SU-DHL-6 (cell line): ENCODE data around the gene MMP24.

Experiments used
- H2AFZ ChIP-seq: fragments of 200-600 bp; sonication (generic); 2 replicates; pipeline ENCODE4 v1.6.1; 2014; ENCODE audit warnings: low read depth, mild to moderate bottlenecking, moderate library complexity, mixed read lengths, antibody characterized with exemption, low read length; ENCODE audit not compliant: severe bottlenecking
- H3F3A ChIP-seq: fragments of 200-600 bp; shearing (Covaris generic); 2 replicates; pipeline ENCODE4 v1.6.0; 2016; ENCODE audit warnings: antibody characterized with exemption, mild to moderate bottlenecking; ENCODE audit not compliant: insufficient read depth
- H3K27ac ChIP-seq: fragments of 200-600 bp; sonication (generic); 2 replicates; pipeline ENCODE4 v1.5.1; 2016; ENCODE audit warnings: low read depth, mild to moderate bottlenecking, low read length, moderate library complexity, mixed read lengths
- H3K27me3 ChIP-seq: fragments of 200-600 bp; sonication (generic), shearing (Covaris generic); 2 replicates; pipeline ENCODE4 v1.6.0; 2014; ENCODE audit warnings: mild to moderate bottlenecking, low read length
- H3K36me3 ChIP-seq: fragments of 200-600 bp; sonication (generic); 2 replicates; pipeline ENCODE4 v1.6.1; 2014; ENCODE audit warnings: mild to moderate bottlenecking, low read length, mixed read lengths
- H3K4me2 ChIP-seq: fragments of 300-600, 200-600 bp; shearing (Covaris generic), sonication (generic); 2 replicates; pipeline ENCODE4 v1.6.0; 2014; ENCODE audit warnings: low read length, low read depth, mild to moderate bottlenecking; ENCODE audit not compliant: poor library complexity, severe bottlenecking
- H3K4me3 ChIP-seq: fragments of 200-600 bp; sonication (generic); 2 replicates; pipeline ENCODE4 v1.5.1; 2014; ENCODE audit warnings: antibody characterized with exemption, low read length, mild to moderate bottlenecking, mixed read lengths; ENCODE audit not compliant: insufficient read depth, poor library complexity, severe bottlenecking
- H3K79me2 ChIP-seq: fragments of 200-600 bp; sonication (generic); 2 replicates; pipeline ENCODE4 v1.6.1; 2014; ENCODE audit warnings: mild to moderate bottlenecking, low read length, moderate library complexity; ENCODE audit not compliant: insufficient read depth
- H3K9ac ChIP-seq: fragments of 200-600 bp; sonication (generic); 2 replicates; pipeline ENCODE4 v1.7.0; 2014; ENCODE audit warnings: mild to moderate bottlenecking, low read length
- H3K9me2 ChIP-seq: fragments of 200-600 bp; sonication (generic); replicated peaks from 2 replicates; pipeline ENCODE4 v1.6.1; 2014; ENCODE audit warnings: low read length; ENCODE audit not compliant: insufficient read depth
- H3K9me3 ChIP-seq: fragments of 200-600 bp; sonication (generic); 2 replicates; pipeline ENCODE4 v1.6.1; 2014; ENCODE audit warnings: low read length, mixed read lengths; ENCODE audit not compliant: insufficient read depth
- H4K20me1 ChIP-seq: fragments of 200-600 bp; sonication (generic); 2 replicates; pipeline ENCODE4 v1.6.1; 2014; ENCODE audit warnings: low read depth, mild to moderate bottlenecking, antibody characterized with exemption, low read length, moderate library complexity, mixed read lengths
- CTCF ChIP-seq: fragments of 200-600 bp; sonication (generic); IDR thresholded peaks from one replicate; pipeline ENCODE4 v1.5.1; 2017; ENCODE audit warnings: antibody characterized with exemption, mild to moderate bottlenecking, low read length, moderate library complexity; ENCODE audit not compliant: insufficient read depth, poor library complexity, severe bottlenecking
- EZH2phosphoT487 ChIP-seq: fragments of 200-600 bp; sonication (generic), shearing (Covaris generic); conservative IDR thresholded peaks from 2 replicates; pipeline ENCODE4 v1.6.1; 2018; ENCODE audit warnings: mild to moderate bottlenecking, antibody characterized with exemption, low read length, moderate library complexity, mixed read lengths

The MMP24 gene

GRCh38 chr20:35284267-35284991 lies 57.9 kb downstream of the MMP24 start, which contains the start of gene EIF6:
TSS of gene EIF6 (minus strand) at chr20:35284772. CDS start at chr20:35284487, 285 bp downstream.
- peak within 1 kb of the TSS; percentile 80 for H3K4me2 ChIP-seq
- H3K9me3 ChIP-seq, result no peaks in the 10 kb centered on the region
- H3K9ac ChIP-seq, result peak within 1 kb of the TSS; percentile 90
- H3K79me2 ChIP-seq, result peaks cover 25% of the 10 kb centered on the region
- H3K9me2 ChIP-seq, result no peaks in the 10 kb centered on the region
- peak within 1 kb of the TSS; percentile 42 for H3K27ac ChIP-seq
- H3K36me3 ChIP-seq, result 0 out of 2 replicates have a peak, but pooled peaks cover 6% of the 10 kb centered on the region
- H2AFZ ChIP-seq, result peak within 1 kb of the TSS; percentile 96
- peak within 1 kb of the TSS; percentile 85 for H3K4me3 ChIP-seq
- H3F3A ChIP-seq, result peaks cover 6% of the 10 kb centered on the region
- TF ChIP-seq EZH2phosphoT487, result no peak
- no peak for TF ChIP-seq CTCF
- no peaks in the 10 kb centered on the region for H3K27me3 ChIP-seq
- H4K20me1 ChIP-seq, result no peaks in the 10 kb centered on the region

GRCh38 chr20:35284992-35285805 lies 58.7 kb downstream of the MMP24 start:
- Histone ChIP-seq H4K20me1 (no peaks in the 10 kb centered on the region), H3K27ac (no peak overlapping the region), H3K4me3 (peak overlapping the region; percentile 85)

DNA sequence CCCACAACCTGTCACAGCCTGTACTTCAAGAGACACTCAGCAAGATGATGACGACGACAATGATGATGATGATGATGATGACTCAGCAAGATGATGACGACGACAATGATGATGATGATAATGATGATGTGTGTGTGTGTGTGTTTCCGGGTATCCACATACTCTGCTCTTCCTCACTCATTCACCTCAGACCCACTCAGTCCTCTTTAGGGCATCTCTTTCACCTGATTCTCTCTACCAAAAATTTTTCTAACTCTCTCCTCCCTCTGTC lies 59.3 kb downstream of the MMP24 start:
- H3K79me2 ChIP-seq, result peaks cover 25% of the 10 kb centered on the region
- H3K9me3 ChIP-seq, result no peaks in the 10 kb centered on the region
- H2AFZ ChIP-seq, result no peak overlapping the region
- H3K4me3 ChIP-seq, result no peak overlapping the region
- TF ChIP-seq EZH2phosphoT487 (no peak), CTCF (no peak)
- H3K36me3 ChIP-seq, result 0 out of 2 replicates have a peak, but pooled peaks cover 2% of the 10 kb centered on the region
- no peaks in the 10 kb centered on the region for H4K20me1 ChIP-seq
- H3K27me3 ChIP-seq, result no peaks in the 10 kb centered on the region
- H3K9ac ChIP-seq, result peak overlapping the region; percentile 90
- no peaks in the 10 kb centered on the region for H3K9me2 ChIP-seq
- no peaks in the 10 kb centered on the region; the same call in 1 of the 2 replicates for H3F3A ChIP-seq
- H3K27ac ChIP-seq, result no peak overlapping the region
- peak overlapping the region; percentile 80 for H3K4me2 ChIP-seq

More at GRCh38 chr20:35284992-35285805, 58.7 kb downstream of the MMP24 start:
- TF ChIP-seq CTCF, result no peak
- TF ChIP-seq EZH2phosphoT487, result no peak
- Histone ChIP-seq H3K79me2 (peaks cover 25% of the 10 kb centered on the region), H3K4me2 (peak overlapping the region; percentile 80), H3F3A (no peaks in the 10 kb centered on the region; the same call in 1 of the 2 replicates), H3K27me3 (no peaks in the 10 kb centered on the region), H2AFZ (peak overlapping the region; percentile 96), H3K9ac (peak overlapping the region; percentile 90), H3K9me3 (no peaks in the 10 kb centered on the region), H3K9me2 (no peaks in the 10 kb centered on the region), H3K36me3 (0 out of 2 replicates have a peak, but pooled peaks cover 2% of the 10 kb centered on the region)
